Airway epithelial cell (primary cell): Measurements from ENCODE around the gene PRR3. TPM values are rescaled to one million over a fixed set of nuclear protein-coding genes. Genes with fewer than 3 reads are reported as not detected.

ENCODE experiments used
- total RNA-seq: library from RNA; depleted of rRNA; stranded (reverse); fragments of >200 nt; gene quantifications from 2 replicates; pipeline ENCODE4 v1.2.3, GENCODE V29; 2015

The PRR3 gene, protein sequence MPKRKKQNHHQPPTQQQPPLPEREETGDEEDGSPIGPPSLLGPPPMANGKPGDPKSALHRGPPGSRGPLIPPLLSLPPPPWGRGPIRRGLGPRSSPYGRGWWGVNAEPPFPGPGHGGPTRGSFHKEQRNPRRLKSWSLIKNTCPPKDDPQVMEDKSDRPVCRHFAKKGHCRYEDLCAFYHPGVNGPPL
- total RNA-seq = 2.9 and 8.5 TPM in 2 replicates

DNA sequence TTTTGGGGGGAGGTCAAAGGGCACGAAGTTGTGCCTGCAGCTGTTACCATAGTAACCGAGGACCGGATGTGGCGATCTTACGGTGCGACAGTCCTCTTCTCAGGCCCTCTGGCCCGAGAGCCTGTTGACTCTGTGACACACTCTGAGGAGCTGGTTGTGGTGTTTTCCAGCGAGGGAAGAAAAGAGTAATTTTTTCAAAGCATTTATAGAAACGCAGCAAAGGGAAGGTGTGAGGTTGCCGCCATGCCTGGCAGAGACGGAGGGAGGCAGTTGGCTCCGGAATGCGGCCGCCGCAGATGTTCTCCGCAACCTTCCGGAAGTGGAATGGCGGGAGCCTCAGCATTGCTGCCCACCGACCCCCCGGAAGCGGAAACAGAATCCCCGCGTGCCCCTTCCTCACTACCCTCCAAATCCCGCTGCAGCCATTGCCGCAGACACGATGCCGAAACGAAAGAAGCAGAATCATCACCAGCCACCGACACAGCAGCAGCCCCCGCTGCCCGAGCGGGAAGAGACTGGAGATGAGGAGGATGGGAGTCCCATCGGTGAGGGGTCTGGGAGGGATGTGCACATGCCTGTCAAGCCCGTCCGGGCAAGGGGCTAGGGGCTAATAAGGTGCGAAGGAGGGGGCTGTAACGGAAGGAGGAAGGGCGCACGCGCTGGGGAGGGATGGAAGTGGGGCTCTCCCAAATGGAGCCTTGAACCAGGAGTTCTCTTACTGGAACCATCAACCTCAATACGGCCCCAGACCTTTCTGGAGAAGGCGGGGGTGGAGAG, at the start of gene PRR3:
Gene PRR3 (plus strand): TSS at position 390 of the 777 bp plus-strand sequence. CDS start 50 bp downstream, at position 440.

DNA sequence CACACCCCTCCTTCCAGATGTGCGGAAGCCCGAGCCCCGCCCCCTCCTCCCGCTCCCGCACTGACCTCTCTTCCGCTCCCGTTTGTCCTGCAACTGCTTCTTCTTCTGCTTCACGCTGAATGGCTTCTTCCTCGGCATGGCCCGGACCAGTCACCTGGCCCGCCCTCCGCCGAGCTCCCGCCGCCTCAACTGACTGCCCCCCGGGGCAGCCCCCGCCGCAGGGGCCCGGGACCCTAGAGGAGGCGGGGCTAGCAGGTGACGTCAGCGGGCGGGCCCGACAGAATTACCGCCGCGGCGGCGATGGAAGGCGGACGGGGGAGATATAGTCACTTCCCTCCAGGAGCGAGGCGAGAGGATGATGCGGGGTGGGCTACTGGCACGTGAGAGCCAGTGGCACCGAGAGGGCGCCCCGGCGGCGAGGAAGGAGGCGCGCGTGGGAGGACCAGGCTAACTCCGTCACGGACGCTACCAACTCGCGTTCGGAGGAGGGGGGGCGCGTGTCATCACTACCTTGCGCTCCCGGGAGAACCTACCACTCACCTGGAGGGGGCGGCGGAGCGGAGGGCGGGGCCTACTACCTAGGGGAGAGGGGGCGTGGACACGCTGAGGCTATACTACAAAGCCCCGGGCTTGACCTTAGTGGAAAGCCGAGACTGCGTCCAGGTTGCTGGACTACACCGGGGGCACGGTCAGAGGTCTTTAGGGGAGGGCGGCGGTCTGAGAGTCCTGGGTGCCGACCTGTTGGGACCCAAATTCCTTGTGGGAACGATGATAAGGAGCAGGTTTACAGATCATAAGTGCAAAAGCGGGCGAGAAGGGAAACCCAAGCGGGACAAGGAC, 809 bp upstream of the PRR3 start, which contains the start of gene GNL1:
Gene GNL1 (minus strand): TSS at position 424 of the 840 bp plus-strand sequence. CDS start 286 bp downstream, at position 138.

DNA sequence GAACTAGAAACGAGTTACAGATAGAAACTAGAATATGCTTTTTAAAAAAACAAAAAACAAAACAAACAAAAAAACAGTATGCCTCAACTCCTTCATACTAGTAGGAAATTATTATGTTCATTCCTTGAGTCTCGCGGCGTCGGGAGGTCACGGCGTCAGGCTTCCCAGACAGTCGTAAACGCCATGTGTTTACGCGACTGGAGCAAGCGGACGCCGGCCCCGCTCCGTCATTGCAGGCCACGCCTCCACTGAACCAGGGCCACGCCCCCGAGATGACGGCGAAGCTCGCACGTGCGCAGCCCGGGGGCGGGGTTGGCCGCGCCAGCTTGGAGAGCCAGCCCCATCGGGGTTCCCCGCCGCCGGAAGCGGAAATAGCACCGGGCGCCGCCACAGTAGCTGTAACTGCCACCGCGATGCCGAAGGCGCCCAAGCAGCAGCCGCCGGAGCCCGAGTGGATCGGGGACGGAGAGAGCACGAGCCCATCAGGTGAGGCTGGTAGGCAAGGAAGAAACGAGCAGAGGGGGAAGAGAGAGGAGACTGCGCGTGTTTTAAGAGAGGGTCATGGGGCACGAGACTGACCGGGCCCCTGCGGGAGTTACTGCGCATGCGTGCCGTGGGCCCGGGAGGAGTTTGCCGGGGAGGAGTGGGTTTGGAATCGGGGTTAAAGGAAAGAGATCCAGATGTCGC, 14.1 kb downstream of the PRR3 start, which contains the start of gene ABCF1:
Gene ABCF1 (plus strand): TSS at position 368 of the 687 bp plus-strand sequence. CDS start 46 bp downstream, at position 414.

Other genes starting within 250 kb of the PRR3 start
- 11.7 and 12.5 TPM in 2 replicates for gene TRIM39, start 230.4 kb upstream of the PRR3 start, total RNA-seq
- 97.3 and 106 TPM in 2 replicates for gene RPP21, start 212.1 kb upstream of the PRR3 start, total RNA-seq
- gene HLA-E, start 67.8 kb upstream of the PRR3 start, total RNA-seq = 130 and 131 TPM in 2 replicates
- gene GNL1, start 806 bp upstream of the PRR3 start, total RNA-seq = 36.1 and 49.5 TPM in 2 replicates
- gene ABCF1, start 14.1 kb downstream of the PRR3 start, total RNA-seq = 43.1 and 44.7 TPM in 2 replicates
- gene PPP1R10, start 59.9 kb downstream of the PRR3 start, total RNA-seq = 16.3 and 29.3 TPM in 2 replicates
- gene MRPS18B, start 60.5 kb downstream of the PRR3 start, total RNA-seq = 46.5 and 60.3 TPM in 2 replicates
- 4.6 and 5.3 TPM in 2 replicates for gene ATAT1, start 69.6 kb downstream of the PRR3 start, total RNA-seq
- 10.2 and 10.6 TPM in 2 replicates for gene C6orf136, start 89.8 kb downstream of the PRR3 start, total RNA-seq
- gene DHX16, start 115.7 kb downstream of the PRR3 start, total RNA-seq = 25.9 and 36.0 TPM in 2 replicates
- gene PPP1R18, start 129.3 kb downstream of the PRR3 start, total RNA-seq = 34.1 and 44.7 TPM in 2 replicates
- 7.4 and 13.3 TPM in 2 replicates for gene NRM, start 133.7 kb downstream of the PRR3 start, total RNA-seq
- 13.8 and 15.9 TPM in 2 replicates for gene MDC1, start 160.0 kb downstream of the PRR3 start, total RNA-seq
- 601 and 896 TPM in 2 replicates for gene TUBB, start 163.1 kb downstream of the PRR3 start, total RNA-seq
- 32.4 and 36.5 TPM in 2 replicates for gene FLOT1, start 185.4 kb downstream of the PRR3 start, total RNA-seq
- 285 and 337 TPM in 2 replicates for gene IER3, start 187.3 kb downstream of the PRR3 start, total RNA-seq